HG03103 (cell line): ENCODE results near the gene TMEM168.

Source experiments
- ATAC-seq: cut with Tn5 transposase; IDR thresholded peaks from one replicate; pipeline ENCODE4 v1.9.1; 2021; ENCODE audit warnings: low read depth; ENCODE audit not compliant: unreplicated experiment

Gene TMEM168

GRCh38 chr7:112723416-112723815 lies 66.8 kb downstream of the TMEM168 start:
- ATAC-seq = no peak

GRCh38 chr7:112721366-112721765 lies 68.8 kb downstream of the TMEM168 start:
- ATAC-seq = no peak

GRCh38 chr7:112715525-112715924 lies 74.7 kb downstream of the TMEM168 start:
- ATAC-seq = no peak

- ATAC-seq = no peak
These were observed 75.3 kb downstream of the TMEM168 start for GRCh38 chr7:112714917-112715316.
